ENCODE results near the gene NECAB3.
"Not testable (repeated sequence)": the region's sequence is repeated elsewhere in the genome, so short reads cannot be mapped to it uniquely, and the experiment has no call there.

Gene NECAB3

DNA sequence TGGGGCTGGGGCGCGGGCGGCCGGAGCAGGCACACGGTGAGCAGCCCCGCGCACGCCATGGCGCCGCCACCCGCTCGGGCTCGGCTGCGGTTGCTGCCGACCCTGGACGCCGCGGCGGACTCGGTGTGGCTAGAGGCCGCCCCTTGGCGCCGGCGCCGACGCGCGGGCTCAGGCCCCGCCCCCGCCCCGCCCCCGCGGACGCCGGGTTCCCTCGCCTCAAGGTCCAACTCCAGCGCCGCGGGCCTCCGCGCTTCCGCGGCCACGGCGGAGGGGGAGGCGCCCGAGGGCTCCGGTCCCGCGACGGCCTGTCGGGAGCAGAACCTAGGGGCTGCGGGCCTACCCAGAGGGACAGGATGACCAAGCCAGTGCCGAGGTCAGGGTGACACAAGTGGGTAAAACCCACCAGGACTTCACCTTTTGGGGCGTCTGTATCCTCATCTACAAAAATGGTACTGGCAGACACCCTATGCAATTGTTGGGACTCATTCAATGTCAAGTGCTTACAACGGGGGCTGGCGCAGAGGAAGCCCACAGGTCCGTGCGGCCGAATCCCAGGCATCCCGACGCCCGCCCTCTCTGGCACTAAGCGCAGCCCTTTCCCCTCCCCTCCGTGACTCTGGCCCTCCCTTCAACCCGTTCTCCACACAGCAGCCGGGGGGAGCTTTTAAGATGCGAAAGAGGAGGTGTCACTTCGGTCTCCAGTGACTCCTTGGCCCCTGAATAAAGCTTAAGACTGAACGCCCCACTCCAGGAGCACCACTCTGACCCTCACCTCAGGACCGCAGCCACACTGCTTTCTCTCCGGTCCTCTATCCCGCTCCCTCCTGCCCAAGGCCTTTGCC, at the start of gene NECAB3:
NECAB3 (minus strand) TSS at position 135 of the 842 bp plus-strand sequence; CDS start at position 59, 76 bp downstream.
- peak; percentile 52 for DNase-seq (ENCODE audit: low read depth)

DNA sequence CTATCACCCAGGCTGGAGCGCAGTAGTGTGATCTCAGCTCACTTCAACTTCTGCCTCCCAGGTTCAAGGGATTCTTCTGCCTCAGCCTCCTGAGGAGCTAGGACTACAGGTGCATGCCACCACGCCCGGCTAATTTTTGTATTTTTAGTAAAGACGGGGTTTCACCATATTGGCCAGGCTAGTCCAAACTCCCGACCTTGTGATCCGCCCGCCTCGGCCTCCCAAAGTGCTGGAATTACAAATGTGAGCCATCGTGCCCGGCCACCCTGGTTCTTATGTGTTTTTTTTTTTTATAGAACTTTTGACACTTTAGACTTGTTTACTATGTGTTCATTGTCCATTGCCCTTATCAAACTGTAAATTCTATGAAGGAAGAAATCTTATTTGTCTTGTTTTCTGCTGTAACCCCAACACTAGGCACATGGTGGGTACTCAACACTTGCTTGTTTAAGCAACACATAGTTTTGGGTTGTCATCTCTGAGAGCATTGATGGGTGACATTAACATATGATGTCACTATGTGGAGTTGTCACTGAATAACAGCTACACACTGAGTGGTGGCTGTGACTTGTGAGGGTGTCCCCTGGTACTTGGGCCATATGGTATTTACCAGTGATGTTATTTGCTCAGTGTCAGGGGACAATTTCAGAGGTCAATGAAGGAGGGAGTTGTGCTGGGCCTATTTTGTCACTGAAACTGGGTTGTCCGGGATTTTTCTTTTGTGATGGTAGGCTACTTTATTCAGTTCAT, 47.3 kb upstream of the NECAB3 start:
- DNase-seq (ENCODE audit: low read depth) = no peak

GRCh38 chr20:33719989-33720709, 45.9 kb upstream of the NECAB3 start, which contains the start of gene PXMP4:
TSS of gene PXMP4 (minus strand) at chr20:33720310. CDS start at chr20:33720207, 103 bp downstream.
- peak; percentile 75 for DNase-seq (ENCODE audit: low read depth)

GRCh38 chr20:33719277-33719988, 45.2 kb upstream of the NECAB3 start:
- DNase-seq (ENCODE audit: low read depth) = no peak

DNA sequence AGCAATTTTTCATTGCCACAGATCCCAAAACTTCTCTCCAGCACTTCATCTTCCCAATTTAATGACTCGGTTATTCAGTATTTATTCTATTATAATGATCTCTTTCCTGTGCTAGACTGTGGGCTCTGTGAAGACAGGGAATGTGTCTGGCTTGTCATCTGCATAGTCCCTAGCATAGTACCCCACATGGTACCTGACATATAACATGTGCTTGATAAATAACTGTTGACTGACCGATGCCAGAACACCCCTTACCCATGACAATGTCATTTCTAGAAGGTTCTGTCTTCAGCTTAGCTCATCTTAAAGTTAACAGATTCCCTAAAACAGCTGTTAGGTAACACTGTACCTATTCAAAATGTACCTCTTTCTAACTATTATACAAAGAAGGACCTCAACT, 42.3 kb upstream of the NECAB3 start:
- no peak for DNase-seq (ENCODE audit: low read depth)

DNA sequence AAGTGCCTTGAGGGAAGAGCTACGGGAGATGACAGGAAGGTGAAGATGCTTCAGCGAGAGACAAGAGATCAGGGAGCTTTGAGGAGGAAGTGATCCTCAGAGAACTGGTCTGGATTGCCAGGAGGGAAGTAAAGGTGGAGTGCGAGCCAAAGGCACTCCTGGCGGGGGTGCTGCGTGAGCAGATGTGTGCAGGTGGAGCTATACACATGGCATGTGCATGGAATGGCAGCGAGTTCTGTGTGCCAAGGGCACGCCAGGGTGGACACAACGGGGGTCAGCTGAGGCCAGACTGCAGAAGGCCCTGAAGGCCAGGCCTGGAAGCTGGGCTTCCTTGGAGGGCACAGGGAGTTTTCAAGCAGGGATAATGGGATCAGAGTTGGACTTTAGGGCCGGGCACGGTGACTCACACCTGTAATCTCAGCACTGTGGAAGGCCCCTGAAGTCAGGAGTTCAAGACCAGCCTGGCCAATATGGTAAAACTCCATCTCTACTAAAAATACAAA, 39.7 kb upstream of the NECAB3 start:
- no peak for DNase-seq (ENCODE audit: low read depth)

DNA sequence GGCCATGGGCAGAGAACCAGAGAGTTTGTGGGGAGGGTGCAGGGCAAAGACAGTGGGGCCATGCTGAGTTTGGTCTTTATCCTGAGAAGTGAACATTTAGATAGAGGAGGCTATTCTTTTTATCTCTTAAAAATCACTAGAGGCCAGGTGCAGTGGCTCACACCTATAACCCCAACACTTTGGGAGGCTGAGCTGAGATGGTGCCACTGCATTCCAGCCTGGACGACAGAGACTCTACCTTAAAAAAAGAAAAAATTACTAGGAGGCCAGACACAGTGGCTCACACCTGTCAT, 37.2 kb upstream of the NECAB3 start:
- no peak for DNase-seq (ENCODE audit: low read depth)

- no peak for DNase-seq (ENCODE audit: low read depth)
Measured at GRCh38 chr20:33710681-33711445, 36.6 kb upstream of the NECAB3 start.

GRCh38 chr20:33709905-33710541, 35.8 kb upstream of the NECAB3 start:
- DNase-seq (ENCODE audit: low read depth) = no peak

GRCh38 chr20:33709398-33709797, 35.2 kb upstream of the NECAB3 start:
- no peak for DNase-seq (ENCODE audit: low read depth)

GRCh38 chr20:33707668-33708067, 33.4 kb upstream of the NECAB3 start:
- no peak for DNase-seq (ENCODE audit: low read depth)

- DNase-seq (ENCODE audit: low read depth) = no peak
Measured at GRCh38 chr20:33704197-33704924, 30.1 kb upstream of the NECAB3 start.

- DNase-seq (ENCODE audit: low read depth) = no peak
Measured at GRCh38 chr20:33703498-33704137, 29.4 kb upstream of the NECAB3 start.

DNA sequence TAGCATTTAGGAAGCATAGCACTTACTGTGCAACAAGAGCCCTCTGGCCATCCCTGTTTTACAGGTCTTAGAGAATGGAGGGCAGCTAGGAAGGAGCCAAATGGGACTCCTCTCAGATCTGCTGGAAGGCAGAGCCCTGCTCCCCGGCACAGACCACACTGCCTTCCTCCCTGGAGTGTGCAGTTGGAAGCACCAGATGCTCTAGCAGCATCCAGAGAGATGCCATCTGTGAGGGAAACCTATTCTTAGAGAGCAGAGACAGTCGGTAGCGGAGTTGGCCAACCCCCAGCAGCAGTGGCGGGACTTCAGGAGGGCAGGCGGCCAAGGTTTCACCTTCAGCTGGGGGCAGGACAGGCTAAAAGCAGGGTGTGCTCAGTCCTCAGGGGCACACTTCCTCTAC, 28.6 kb upstream of the NECAB3 start:
- DNase-seq (ENCODE audit: low read depth) = no peak

DNA sequence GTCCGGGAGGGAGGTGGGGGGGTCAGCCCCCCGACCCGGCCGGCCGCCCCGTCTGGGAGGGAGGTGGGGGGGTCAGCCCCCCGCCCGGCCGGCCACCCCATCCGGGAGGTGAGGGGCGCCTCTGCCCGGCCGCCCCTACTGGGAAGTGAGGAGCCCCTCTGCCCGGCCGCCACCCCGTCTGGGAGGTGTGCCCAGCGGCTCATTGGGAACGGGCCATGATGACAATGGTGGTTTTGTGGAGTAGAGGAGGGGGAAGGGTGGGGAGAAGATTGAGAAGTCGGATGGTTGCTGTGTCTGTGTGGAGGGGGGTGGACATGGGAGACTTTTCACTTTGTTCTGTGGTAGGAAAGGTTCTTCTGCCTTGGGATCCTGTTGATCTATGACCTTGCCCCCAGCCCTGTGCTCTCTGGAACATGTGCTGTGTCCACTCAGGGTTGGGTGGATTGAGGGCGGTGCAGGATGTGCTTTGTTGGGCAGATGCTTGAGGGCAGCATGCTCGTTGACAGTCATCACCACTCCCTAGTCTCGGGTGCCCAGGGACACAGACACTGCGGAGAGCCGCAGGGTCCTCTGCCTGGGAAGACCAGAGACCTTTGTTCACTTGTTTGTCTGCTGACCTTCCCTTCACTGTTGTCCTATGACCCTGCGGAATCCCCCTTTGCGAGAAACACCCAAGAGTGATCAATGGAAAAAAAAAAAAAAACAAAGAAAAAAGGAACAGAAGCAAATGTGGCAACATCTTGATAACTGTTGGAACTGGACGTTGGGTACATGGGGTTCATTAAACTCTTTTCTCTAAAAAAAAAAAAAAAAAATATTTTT, 27.6 kb upstream of the NECAB3 start:
- no peak for DNase-seq (ENCODE audit: low read depth)

DNA sequence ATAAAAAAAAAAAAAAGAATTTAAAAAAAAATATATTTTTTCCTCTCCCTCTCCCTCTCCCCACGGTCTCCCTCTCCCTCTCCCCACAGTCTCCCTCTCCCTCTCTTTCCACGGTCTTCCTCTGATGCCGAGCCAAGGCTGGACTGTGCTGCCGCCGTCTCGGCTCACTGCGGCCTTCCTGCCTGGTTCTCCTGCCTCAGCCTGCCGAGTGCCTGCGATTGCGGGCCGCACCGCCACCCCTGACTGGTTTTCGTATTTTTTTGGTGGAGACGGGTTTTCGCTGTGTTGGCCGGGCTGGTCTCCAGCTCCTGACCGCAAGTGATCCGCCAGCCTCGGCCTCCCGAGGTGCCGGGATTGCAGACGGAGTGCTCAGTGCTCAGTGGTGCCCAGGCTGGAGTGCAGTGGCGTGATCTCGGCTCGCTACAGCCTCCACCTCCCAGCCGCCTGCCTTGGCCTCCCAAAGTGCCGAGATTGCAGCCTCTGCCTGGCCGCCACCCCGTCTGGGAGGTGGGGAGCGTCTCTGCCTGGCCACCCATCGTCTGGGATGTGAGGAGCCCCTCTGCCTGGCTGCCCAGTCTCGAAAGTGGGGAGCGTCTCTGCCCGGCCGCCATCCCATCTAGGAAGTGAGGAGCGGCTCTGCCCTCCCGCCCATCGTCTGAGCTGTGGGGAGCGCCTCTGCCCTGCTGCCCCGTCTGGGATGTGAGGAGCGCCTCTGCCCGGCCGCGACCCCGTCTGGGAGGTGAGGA, 26.6 kb upstream of the NECAB3 start:
- DNase-seq (ENCODE audit: low read depth) = not testable (repeated sequence)

DNA sequence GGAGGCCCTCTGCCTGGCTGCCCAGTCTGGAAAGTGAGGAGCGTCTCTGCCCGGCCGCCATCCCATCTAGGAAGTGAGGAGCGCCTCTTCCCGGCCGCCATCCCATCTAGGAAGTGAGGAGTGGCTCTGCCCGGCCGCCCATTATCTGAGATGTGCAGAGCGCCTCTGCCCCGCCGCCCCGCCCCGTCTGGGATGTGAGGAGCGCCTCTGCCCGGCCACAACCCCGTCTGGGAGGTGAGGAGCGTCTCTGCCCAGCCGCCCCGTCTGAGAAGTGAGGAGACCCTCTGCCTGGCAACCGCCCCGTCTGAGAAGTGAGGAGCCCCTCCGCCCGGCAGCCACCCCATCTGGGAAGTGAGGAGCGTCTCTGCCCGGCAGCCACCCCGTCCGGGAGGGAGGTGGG, 24.7 kb upstream of the NECAB3 start:
- not testable (repeated sequence) for DNase-seq (ENCODE audit: low read depth)

GRCh38 chr20:33697129-33697528, 22.9 kb upstream of the NECAB3 start:
- no peak for DNase-seq (ENCODE audit: low read depth)
